Mammary epithelial cell (primary cell): Measurements from ENCODE around the gene MEGF6.

Experiments
- CTCF ChIP-seq, 2 donors: IDR thresholded peaks in 1 of 2; conservative IDR thresholded peaks in 1 of 2; 2 replicates each; pipeline ENCODE4 v1.5.1; 2011 to 2012; ENCODE audit warnings: inconsistent platforms in 2 of 2, low read length in 2 of 2, mild to moderate bottlenecking in 2 of 2, control low read depth in 1 of 2, low read depth in 1 of 2; ENCODE audit not compliant: insufficient read depth in 1 of 2; ENCODE audit errors: extremely low read depth in 1 of 2
- EZH2 ChIP-seq: IDR thresholded peaks from 2 replicates; pipeline ENCODE4 v1.6.1; 2012; ENCODE audit warnings: low read length, inconsistent platforms, borderline replicate concordance

GRCh38 chr1:3455670-3456448, 155.4 kb downstream of the MEGF6 start:
- TF ChIP-seq CTCF (conservative IDR thresholded peaks at IDR 0.05 in 1 of 2, IDR thresholded peaks at IDR 0.05 in 1 of 2; ENCODE audit: extremely low read depth in 1 of 2, insufficient read depth in 1 of 2, low read depth in 1 of 2, low read length in 2 of 2) (no peak), EZH2 (no peak)
